Measurements from ENCODE around the gene LIMK2. TPM values are rescaled to one million over a fixed set of nuclear protein-coding genes. Genes with fewer than 3 reads are reported as not detected.

The LIMK2 gene
- total RNA-seq, 2 donors from 2014 or later: 92.1 to 128 TPM

DNA sequence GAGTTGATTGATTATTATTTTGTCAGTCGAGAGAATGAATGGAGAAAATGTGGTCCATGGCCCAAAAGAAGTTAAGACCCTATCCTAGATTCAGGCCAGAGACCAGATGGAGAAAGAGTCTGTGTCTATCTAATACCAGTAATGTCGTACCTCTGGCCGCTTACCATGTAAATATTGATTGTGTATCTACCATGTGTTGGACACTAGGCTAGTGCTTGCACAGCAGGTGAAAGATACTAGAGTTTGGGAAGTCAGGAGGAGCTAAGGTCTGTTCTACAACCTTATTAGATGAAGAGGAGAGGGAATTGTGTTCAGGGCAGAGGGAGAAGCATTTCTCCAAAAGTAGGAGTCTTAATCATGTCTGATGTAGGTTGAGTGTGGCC, 48.4 kb downstream of the LIMK2 start:
- intact Hi-C loops (cut with DNase I): no loop called here
- no peak overlapping the region for H3K4me3 ChIP-seq
- 84% methylated on average over 3 of the region's 3 CpGs for WGBS
- H3K27ac ChIP-seq: peak overlapping the region in 1 of 2 donors; percentile 1
- no peaks in the 10 kb centered on the region for H3K4me1 ChIP-seq (replicated peaks)
- peaks cover 0 to 5% of the 10 kb centered on the region in 2 donors for H3K36me3 ChIP-seq
- TF ChIP-seq POLR2A (IDR thresholded peaks at IDR 0.05): no peak
- TF ChIP-seq POLR2AphosphoS5 (IDR thresholded peaks at IDR 0.05): peak; percentile 38
- TF ChIP-seq, protein P1, sequence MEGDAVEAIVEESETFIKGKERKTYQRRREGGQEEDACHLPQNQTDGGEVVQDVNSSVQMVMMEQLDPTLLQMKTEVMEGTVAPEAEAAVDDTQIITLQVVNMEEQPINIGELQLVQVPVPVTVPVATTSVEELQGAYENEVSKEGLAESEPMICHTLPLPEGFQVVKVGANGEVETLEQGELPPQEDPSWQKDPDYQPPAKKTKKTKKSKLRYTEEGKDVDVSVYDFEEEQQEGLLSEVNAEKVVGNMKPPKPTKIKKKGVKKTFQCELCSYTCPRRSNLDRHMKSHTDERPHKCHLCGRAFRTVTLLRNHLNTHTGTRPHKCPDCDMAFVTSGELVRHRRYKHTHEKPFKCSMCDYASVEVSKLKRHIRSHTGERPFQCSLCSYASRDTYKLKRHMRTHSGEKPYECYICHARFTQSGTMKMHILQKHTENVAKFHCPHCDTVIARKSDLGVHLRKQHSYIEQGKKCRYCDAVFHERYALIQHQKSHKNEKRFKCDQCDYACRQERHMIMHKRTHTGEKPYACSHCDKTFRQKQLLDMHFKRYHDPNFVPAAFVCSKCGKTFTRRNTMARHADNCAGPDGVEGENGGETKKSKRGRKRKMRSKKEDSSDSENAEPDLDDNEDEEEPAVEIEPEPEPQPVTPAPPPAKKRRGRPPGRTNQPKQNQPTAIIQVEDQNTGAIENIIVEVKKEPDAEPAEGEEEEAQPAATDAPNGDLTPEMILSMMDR (IDR thresholded peaks at IDR 0.05): no peak
- no peaks in the 10 kb centered on the region for H3K27me3 ChIP-seq (replicated peaks; ENCODE audit: insufficient read depth)
- H3K9me3 ChIP-seq: no peaks in the 10 kb centered on the region
- DNase-seq (ENCODE audit: low spot score): no peak

DNA sequence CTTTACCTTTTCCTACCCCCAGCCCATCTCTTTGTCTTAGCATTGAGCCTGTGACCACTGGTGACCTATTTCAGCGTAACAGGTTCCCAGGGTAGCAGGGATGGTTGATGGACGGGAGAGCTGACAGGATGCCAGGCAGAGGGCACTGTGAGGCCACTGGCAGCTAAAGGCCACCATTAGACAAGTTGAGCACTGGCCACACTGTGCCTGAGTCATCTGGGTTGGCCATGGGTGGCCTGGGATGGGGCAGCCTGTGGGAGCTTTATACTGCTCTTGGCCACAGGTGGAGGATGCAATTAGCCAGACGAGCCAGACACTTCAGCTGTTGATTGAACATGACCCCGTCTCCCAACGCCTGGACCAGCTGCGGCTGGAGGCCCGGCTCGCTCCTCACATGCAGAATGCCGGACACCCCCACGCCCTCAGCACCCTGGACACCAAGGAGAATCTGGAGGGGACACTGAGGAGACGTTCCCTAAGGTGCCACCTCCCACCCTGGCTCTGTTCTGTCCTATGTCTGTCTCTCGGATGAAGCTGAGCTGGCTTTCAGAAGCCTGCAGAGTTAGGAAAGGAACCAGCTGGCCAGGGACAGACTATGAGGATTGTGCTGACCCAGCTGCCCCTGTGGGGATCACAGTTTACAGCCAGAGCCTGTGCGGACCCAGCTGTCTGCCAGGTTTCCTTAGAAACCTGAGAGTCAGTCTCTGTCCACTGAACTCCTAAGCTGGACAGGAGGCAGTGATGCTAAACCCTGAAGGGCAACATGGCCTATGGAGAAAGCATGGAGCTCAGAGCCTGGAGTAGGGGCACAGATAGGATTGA, 50.4 kb downstream of the LIMK2 start:
- peaks cover 6 to 13% of the 10 kb centered on the region in 2 donors for H3K36me3 ChIP-seq

GRCh38 chr22:31263896-31264640, 52.0 kb downstream of the LIMK2 start:
- no peak for DNase-seq (ENCODE audit: low spot score)
- Histone ChIP-seq H3K9me3 (no peaks in the 10 kb centered on the region), H3K4me3 (no peak overlapping the region), H3K36me3 (peaks cover 6 to 17% of the 10 kb centered on the region in 2 donors), H3K27ac (no peak overlapping the region), H3K4me1 (replicated peaks) (no peaks in the 10 kb centered on the region), H3K27me3 (replicated peaks; ENCODE audit: insufficient read depth) (no peaks in the 10 kb centered on the region)
- intact Hi-C loops (cut with DNase I): no loop called here
- 92% methylated on average over 6 of the region's 6 CpGs for WGBS
- TF ChIP-seq, protein P1 (IDR thresholded peaks at IDR 0.05): no peak
- TF ChIP-seq POLR2A (IDR thresholded peaks at IDR 0.05) (no peak), POLR2AphosphoS5 (IDR thresholded peaks at IDR 0.05) (no peak)

More for the DNA sequence above, 50.4 kb downstream of the LIMK2 start:
- TF ChIP-seq POLR2AphosphoS5 (IDR thresholded peaks at IDR 0.05) (no peak), POLR2A (IDR thresholded peaks at IDR 0.05) (no peak)
- TF ChIP-seq, protein P1 (IDR thresholded peaks at IDR 0.05): no peak
- no peaks in the 10 kb centered on the region for H3K9me3 ChIP-seq
- no peaks in the 10 kb centered on the region for H3K27me3 ChIP-seq (replicated peaks; ENCODE audit: insufficient read depth)
- no peak for DNase-seq (ENCODE audit: low spot score)
- H3K27ac ChIP-seq: no peak overlapping the region
- 71% methylated on average over 13 of the region's 13 CpGs for WGBS
- no peak overlapping the region for H3K4me3 ChIP-seq
- no peaks in the 10 kb centered on the region for H3K4me1 ChIP-seq (replicated peaks)
- intact Hi-C loops (cut with DNase I): no loop called here

DNA sequence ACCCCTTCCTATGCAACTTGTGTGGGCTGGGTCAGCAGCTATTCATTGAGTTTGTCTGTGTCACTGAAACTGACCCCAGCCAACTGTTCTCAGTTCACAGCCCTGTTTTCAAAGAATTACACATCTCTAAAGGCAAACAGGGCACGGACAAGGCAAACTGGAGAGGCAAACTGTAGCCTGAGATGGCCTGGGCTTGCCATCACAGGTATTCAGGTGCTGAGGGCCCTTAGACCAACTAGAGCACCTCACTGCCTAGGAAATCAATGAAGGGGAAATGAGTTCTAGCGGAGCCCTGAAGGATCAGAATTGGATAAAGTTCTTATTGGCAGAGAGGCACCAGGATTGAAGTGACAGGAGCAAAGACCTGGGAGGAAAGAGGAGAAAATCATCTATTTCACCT, 56.2 kb downstream of the LIMK2 start:
- Histone ChIP-seq H3K4me3 (no peak overlapping the region), H3K9me3 (no peaks in the 10 kb centered on the region), H3K4me1 (replicated peaks) (no peaks in the 10 kb centered on the region), H3K27me3 (replicated peaks; ENCODE audit: insufficient read depth) (no peaks in the 10 kb centered on the region), H3K27ac (no peak overlapping the region), H3K36me3 (peaks cover 12 to 14% of the 10 kb centered on the region in 2 donors)
- DNase-seq (ENCODE audit: low spot score): no peak
- TF ChIP-seq, protein P1 (IDR thresholded peaks at IDR 0.05): no peak
- TF ChIP-seq POLR2AphosphoS5 (IDR thresholded peaks at IDR 0.05): no peak
- TF ChIP-seq POLR2A (IDR thresholded peaks at IDR 0.05): no peak
- WGBS: 90% methylated on average over 2 of the region's 2 CpGs
- intact Hi-C loops (cut with DNase I): no loop called here

Measured in prostate gland (tissue), 2 donors.